ENCODE measurements around the gene UBR1. TPM values are rescaled to one million over a fixed set of nuclear protein-coding genes. Genes with fewer than 3 reads are reported as not detected.

Gene UBR1
- total RNA-seq, 1 donor from 2014 or later: 23.9 TPM

DNA sequence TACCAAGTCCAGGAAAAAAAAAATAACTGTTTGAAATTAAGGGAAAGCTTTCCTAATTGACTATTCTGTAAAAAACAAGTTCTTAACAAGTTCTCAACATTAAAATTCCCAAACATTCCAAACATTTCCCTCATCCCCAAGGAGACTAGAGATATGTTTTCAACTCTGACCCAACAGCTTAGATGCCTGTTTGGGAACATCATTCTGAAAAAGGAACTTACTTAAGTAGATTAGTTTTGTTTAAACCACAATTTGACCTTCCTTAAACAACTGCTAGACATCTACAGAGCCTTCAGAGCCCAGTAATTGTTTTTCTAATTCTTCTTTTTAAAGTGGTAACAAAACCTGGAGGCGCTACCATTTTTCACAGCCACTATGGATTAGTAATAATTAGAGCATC is 12.8 kb downstream of the UBR1 start:
- no peak for DNase-seq (ENCODE audit: low read depth, low spot score)
- Mint-ChIP-seq H3K36me3 (ENCODE audit: low read depth) (peaks cover 21% of the 10 kb centered on the region), H3K27ac (ENCODE audit: unreplicated experiment) (no peak overlapping the region), H3K4me3 (no peak overlapping the region), H3K4me1 (peaks cover 13% of the 10 kb centered on the region), H3K9me3 (no peaks in the 10 kb centered on the region), H3K27me3 (ENCODE audit: low read depth) (no peaks in the 10 kb centered on the region)
- no peak for TF ChIP-seq CTCF (conservative IDR thresholded peaks at IDR 0.05)

- Mint-ChIP-seq H3K27ac (ENCODE audit: unreplicated experiment) (peak overlapping the region; percentile 84), H3K27me3 (ENCODE audit: low read depth) (no peaks in the 10 kb centered on the region), H3K4me3 (no peak overlapping the region), H3K36me3 (ENCODE audit: low read depth) (peaks cover 14% of the 10 kb centered on the region), H3K4me1 (peaks cover 13% of the 10 kb centered on the region), H3K9me3 (no peaks in the 10 kb centered on the region)
- no peak for DNase-seq (ENCODE audit: low read depth, low spot score)
- no peak for TF ChIP-seq CTCF (conservative IDR thresholded peaks at IDR 0.05)
Observed at GRCh38 chr15:43091859-43092258, 14.0 kb downstream of the UBR1 start.

DNA sequence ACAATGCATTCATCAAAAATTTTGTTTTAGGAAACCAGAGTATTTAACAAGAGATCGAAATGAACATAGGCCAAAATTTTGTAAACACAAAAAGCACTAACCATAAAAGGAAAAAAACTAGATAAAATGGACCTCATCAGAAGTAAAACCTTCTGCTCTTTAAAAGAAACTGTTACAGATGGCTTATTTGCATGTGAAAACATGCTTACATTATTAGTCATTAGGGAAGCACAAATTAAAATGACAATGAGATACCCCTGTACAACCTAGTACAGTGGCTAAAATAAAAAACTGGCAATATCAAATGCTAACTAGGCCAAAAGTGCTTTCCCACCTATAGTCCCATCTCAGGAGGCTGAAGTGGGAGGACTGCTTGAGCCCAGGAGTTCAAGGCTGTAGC is 19.3 kb downstream of the UBR1 start:
- Mint-ChIP-seq H3K9me3 (no peaks in the 10 kb centered on the region), H3K4me1 (peaks cover 7% of the 10 kb centered on the region), H3K36me3 (ENCODE audit: low read depth) (peaks cover 17% of the 10 kb centered on the region), H3K4me3 (no peak overlapping the region), H3K27me3 (ENCODE audit: low read depth) (no peaks in the 10 kb centered on the region), H3K27ac (ENCODE audit: unreplicated experiment) (no peak overlapping the region)
- DNase-seq (ENCODE audit: low read depth, low spot score): no peak
- TF ChIP-seq CTCF (conservative IDR thresholded peaks at IDR 0.05): no peak

GRCh38 chr15:43085921-43086320 is 19.9 kb downstream of the UBR1 start:
- Mint-ChIP-seq H3K9me3 (no peaks in the 10 kb centered on the region), H3K27me3 (ENCODE audit: low read depth) (no peaks in the 10 kb centered on the region), H3K27ac (ENCODE audit: unreplicated experiment) (no peak overlapping the region), H3K4me3 (no peak overlapping the region), H3K36me3 (ENCODE audit: low read depth) (peaks cover 17% of the 10 kb centered on the region), H3K4me1 (peaks cover 7% of the 10 kb centered on the region)
- no peak for TF ChIP-seq CTCF (conservative IDR thresholded peaks at IDR 0.05)
- no peak for DNase-seq (ENCODE audit: low read depth, low spot score)

GRCh38 chr15:43082509-43082908 is 23.3 kb downstream of the UBR1 start:
- no peak for TF ChIP-seq CTCF (conservative IDR thresholded peaks at IDR 0.05)
- Mint-ChIP-seq H3K36me3 (ENCODE audit: low read depth) (peaks cover 20% of the 10 kb centered on the region), H3K27me3 (ENCODE audit: low read depth) (no peaks in the 10 kb centered on the region), H3K4me1 (peaks cover 4% of the 10 kb centered on the region), H3K9me3 (peaks cover 2% of the 10 kb centered on the region), H3K27ac (ENCODE audit: unreplicated experiment) (no peak overlapping the region), H3K4me3 (no peak overlapping the region)
- DNase-seq (ENCODE audit: low read depth, low spot score): no peak

DNA sequence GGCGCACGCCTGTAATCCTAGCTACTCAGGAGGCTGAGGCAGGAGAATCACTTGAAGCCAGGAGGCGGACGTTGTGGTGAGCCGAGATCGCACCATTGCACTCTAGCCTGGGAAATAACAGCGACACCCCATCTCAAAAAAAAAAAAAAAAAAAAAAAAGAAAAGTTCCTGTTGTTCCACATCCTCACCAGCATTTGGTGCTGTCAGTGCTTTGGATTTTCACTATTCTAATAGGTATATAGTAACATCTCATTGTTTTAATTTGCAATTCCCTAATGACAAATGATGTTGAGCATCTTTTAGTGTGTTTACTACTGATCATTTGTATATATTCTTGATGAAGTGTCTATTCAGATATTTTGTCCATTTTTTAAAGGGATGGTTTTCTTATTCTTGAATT is 24.6 kb downstream of the UBR1 start:
- DNase-seq (ENCODE audit: low read depth, low spot score): no peak
- peaks cover 17% of the 10 kb centered on the region for H3K36me3 Mint-ChIP-seq (ENCODE audit: low read depth)

More for the DNA sequence above, 24.6 kb downstream of the UBR1 start:
- Mint-ChIP-seq H3K4me1 (peaks cover 4% of the 10 kb centered on the region), H3K4me3 (no peak overlapping the region), H3K27me3 (ENCODE audit: low read depth) (no peaks in the 10 kb centered on the region), H3K27ac (ENCODE audit: unreplicated experiment) (no peak overlapping the region), H3K9me3 (peaks cover 2% of the 10 kb centered on the region)
- no peak for TF ChIP-seq CTCF (conservative IDR thresholded peaks at IDR 0.05)
